ENCODE results near the gene SLC10A3.
A peak's percentile ranks its signal among the peaks of the same experiment; 100 is the strongest.

Gene SLC10A3

DNA sequence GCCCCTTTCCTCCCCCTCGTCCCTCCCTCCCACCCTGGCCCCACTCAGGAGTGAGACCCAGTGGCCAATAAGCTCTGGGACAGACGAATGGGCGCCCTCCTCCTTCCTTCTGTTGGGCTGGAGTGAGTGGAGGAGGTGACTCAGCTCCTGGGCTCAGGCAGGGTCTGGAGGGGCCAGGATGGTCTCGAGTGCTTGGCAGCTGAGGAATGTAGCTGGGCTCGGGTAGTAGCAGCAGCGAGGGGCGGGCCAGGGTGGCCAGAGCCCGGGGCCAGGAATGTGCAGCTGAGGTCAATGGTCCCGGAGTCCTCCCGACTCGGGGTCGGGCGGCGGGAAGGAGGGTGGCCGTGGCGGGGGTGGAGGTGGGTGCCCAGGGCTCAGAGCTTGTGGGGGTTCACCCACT is 41.2 kb upstream of the SLC10A3 start:
- no peaks in the 10 kb centered on the region for H3K27me3 Mint-ChIP-seq (ENCODE audit: low read depth, poor library complexity)

DNA sequence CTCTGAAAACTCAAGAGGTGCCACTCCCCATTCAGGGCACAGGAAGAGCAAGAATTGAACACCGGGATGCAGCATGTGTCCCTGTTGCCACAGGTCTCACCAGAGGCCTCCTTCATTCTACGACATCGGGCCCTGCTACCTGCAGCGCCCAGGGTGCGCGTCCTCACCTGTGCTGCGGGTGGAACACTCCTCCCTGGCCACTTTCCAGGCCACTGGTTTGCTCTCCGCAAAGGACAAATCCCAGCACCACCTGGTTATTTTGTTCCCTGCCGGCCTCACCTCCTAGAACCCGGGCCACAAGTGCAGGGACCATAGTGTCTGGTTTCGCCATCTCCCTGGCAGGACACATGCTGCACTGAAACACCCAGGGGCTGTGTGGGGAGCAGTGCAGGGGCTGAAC is 39.9 kb upstream of the SLC10A3 start:
- H3K27ac Mint-ChIP-seq: no peak overlapping the region

More for the DNA sequence above, 41.2 kb upstream of the SLC10A3 start:
- no peak overlapping the region for H3K4me3 Mint-ChIP-seq
- no peak for DNase-seq
- no peaks in the 10 kb centered on the region for H3K36me3 Mint-ChIP-seq (ENCODE audit: low read depth)
- H3K9me3 Mint-ChIP-seq: peaks cover 59% of the 10 kb centered on the region
- no peak overlapping the region for H3K27ac Mint-ChIP-seq
- TF ChIP-seq, protein P1, sequence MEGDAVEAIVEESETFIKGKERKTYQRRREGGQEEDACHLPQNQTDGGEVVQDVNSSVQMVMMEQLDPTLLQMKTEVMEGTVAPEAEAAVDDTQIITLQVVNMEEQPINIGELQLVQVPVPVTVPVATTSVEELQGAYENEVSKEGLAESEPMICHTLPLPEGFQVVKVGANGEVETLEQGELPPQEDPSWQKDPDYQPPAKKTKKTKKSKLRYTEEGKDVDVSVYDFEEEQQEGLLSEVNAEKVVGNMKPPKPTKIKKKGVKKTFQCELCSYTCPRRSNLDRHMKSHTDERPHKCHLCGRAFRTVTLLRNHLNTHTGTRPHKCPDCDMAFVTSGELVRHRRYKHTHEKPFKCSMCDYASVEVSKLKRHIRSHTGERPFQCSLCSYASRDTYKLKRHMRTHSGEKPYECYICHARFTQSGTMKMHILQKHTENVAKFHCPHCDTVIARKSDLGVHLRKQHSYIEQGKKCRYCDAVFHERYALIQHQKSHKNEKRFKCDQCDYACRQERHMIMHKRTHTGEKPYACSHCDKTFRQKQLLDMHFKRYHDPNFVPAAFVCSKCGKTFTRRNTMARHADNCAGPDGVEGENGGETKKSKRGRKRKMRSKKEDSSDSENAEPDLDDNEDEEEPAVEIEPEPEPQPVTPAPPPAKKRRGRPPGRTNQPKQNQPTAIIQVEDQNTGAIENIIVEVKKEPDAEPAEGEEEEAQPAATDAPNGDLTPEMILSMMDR (IDR thresholded peaks at IDR 0.05): no peak
- H3K4me1 Mint-ChIP-seq: peaks cover 10% of the 10 kb centered on the region

DNA sequence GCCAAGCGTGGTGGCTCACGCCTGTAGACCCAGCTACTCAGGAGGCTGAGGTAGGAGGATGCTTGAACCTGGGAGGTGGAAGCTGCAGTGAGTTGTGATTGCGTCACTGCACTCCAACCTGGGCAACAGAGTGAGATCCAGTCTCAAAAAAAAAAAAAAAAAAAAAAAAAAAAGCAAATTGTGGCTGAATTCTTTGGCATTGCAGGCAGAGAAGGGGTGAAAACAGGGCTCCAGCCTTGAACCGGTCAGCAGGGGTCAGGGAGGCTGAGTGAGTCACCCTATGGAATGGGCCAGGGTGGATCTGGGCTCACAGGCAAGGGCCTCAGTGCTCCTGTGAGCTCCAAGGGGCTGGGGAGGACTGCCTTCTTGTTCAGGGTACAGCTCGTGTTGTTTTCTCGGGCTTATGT is 38.8 kb upstream of the SLC10A3 start:
- peaks cover 10% of the 10 kb centered on the region for H3K4me1 Mint-ChIP-seq
- no peaks in the 10 kb centered on the region for H3K36me3 Mint-ChIP-seq (ENCODE audit: low read depth)
- no peak overlapping the region for H3K27ac Mint-ChIP-seq
- no peak for DNase-seq
- H3K4me3 Mint-ChIP-seq: no peak overlapping the region
- TF ChIP-seq, protein P1 (IDR thresholded peaks at IDR 0.05): no peak
- peaks cover 55% of the 10 kb centered on the region for H3K9me3 Mint-ChIP-seq
- no peaks in the 10 kb centered on the region for H3K27me3 Mint-ChIP-seq (ENCODE audit: low read depth, poor library complexity)

More for the DNA sequence above, 39.9 kb upstream of the SLC10A3 start:
- Mint-ChIP-seq H3K36me3 (ENCODE audit: low read depth) (no peaks in the 10 kb centered on the region), H3K4me1 (peaks cover 10% of the 10 kb centered on the region), H3K9me3 (peaks cover 58% of the 10 kb centered on the region), H3K4me3 (no peak overlapping the region), H3K27me3 (ENCODE audit: low read depth, poor library complexity) (no peaks in the 10 kb centered on the region)
- DNase-seq: no peak
- TF ChIP-seq, protein P1 (IDR thresholded peaks at IDR 0.05): no peak

DNA sequence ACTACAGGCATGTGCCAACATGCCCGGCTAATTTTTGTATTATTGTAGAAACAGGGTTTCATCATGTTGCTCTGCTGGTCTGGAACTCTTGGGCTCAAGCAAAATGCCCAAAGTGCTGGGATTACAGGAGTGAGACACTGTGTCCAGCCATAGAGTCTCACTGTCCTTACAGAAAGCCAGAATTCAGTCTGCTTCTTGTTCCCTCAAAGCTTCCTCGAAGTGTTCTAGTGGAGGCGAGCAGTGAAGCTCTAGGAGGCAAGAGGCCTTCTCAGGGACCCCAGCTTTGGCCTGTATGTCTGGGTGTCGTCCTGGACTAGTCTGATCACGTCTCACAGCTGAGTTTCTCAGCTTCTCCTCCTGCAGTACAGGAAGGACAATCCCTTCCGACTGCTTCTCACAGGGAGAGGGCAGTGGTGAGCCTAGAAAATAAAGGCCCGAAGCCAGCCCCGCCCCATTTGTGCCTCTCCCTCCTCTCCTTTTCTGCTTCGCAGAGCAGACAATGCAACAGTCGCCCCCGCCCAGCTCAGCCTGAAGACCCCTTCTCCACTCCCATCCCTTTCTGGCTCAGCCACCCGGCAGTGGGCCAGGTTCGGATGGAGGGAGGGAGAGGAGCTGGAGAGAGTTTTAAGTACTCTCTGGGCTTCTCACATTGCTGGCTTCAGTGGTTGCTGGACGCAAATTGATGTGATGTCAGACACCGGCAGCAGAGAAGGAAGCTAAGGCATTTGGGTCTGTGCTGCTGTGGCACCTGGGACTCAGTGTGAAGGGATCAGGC is 36.7 kb upstream of the SLC10A3 start:
- TF ChIP-seq, protein P1 (IDR thresholded peaks at IDR 0.05): no peak
- peak; percentile 74 for DNase-seq
- H3K27ac Mint-ChIP-seq: peak overlapping the region; percentile 90
- H3K4me3 Mint-ChIP-seq: peak overlapping the region; percentile 66
- peaks cover 56% of the 10 kb centered on the region for H3K9me3 Mint-ChIP-seq
- no peaks in the 10 kb centered on the region for H3K27me3 Mint-ChIP-seq (ENCODE audit: low read depth, poor library complexity)
- H3K4me1 Mint-ChIP-seq: peaks cover 10% of the 10 kb centered on the region
- no peaks in the 10 kb centered on the region for H3K36me3 Mint-ChIP-seq (ENCODE audit: low read depth)

DNA sequence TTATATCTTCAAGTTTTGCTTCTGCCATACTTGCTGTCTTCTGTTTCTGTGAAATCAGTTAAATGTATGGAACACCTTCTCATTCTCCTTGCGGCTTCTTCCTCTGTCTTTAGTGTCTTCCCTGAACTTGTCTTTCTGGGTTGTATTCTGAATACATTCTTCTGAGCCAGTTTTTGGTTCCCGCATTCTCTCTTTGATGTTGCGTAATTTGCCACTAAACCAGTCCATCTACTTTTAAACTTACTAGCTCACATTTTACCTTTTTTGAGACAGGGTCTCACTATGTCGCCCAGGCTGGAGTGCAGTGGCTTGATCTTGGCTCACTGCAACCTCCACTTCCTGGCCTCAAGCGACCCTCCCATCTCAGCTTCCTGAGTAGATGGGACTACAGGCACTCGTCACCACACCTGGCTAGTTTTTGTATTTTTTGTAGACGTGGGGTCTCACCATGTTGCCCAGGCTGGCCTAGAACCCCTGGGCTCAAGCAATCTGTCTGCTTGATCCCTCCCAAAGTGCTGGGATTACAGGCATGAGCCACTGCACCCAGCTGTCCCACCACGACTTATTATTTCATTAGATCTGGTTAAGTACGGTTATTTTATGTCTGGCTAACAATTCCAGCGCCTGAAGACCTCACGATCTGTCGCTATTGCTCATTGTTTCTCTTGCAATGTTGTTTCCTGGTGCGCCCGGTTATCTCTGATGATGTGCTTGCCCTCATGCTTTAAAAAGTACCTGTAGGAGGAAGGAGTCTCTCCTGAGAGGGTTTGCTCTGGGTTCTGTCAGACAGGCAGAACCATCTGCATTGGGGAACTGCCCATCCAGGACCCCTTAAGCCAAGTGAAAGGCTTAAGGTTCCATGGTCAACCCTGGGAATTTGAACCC is 35.4 kb upstream of the SLC10A3 start:
- TF ChIP-seq, protein P1 (IDR thresholded peaks at IDR 0.05): no peak
- no peak for DNase-seq
- H3K27me3 Mint-ChIP-seq (ENCODE audit: low read depth, poor library complexity): no peaks in the 10 kb centered on the region
- no peaks in the 10 kb centered on the region for H3K36me3 Mint-ChIP-seq (ENCODE audit: low read depth)
- peaks cover 56% of the 10 kb centered on the region for H3K9me3 Mint-ChIP-seq
- no peak overlapping the region for H3K4me3 Mint-ChIP-seq
- H3K27ac Mint-ChIP-seq: no peak overlapping the region
- peaks cover 14% of the 10 kb centered on the region for H3K4me1 Mint-ChIP-seq

Data from nephron progenitor cell (in vitro differentiated cells).